Neural cell (in vitro differentiated cells): ENCODE measurements around the gene TGM1.

Experiments used
- EZH2 ChIP-seq: fragments of 200-600, 300-800 bp; shearing (Covaris generic), sonication (generic); IDR thresholded peaks from 2 replicates; pipeline ENCODE4 v1.6.1; 2014; ENCODE audit warnings: antibody characterized with exemption, low read length, borderline replicate concordance, mild to moderate bottlenecking; ENCODE audit not compliant: insufficient read depth, poor library complexity, severe bottlenecking
- TF ChIP-seq, protein P1 (sequence below): fragments of 450-650 bp; IDR thresholded peaks from 2 replicates; pipeline ENCODE4 v1.5.1; 2014; ENCODE audit warnings: antibody characterized with exemption, mild to moderate bottlenecking, moderate library complexity; ENCODE audit not compliant: poor library complexity, severe bottlenecking

DNA sequence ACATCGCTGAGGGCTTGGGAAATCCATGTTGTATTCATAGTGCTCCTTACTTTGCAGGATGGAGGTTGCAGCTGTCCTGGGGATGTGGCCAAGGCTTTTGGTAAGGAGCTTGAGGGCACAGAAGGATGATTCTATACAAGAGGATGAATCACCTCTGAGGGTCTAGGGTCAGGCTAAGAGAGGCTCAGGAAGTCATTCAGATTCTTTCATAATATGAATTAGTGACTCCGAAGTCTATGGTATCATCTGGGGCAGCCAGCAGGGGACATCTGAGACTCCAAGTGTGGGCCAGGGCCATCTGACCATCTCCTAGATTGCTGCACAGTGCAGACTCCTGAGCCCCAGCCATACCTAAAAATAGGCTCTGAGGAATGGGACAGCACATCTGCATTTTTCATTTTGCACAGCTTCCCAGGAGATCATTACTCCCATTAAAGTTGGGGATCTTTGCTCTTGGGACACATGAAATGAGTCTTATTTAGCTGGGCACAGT lies 25.5 kb downstream of the TGM1 start:
- TF ChIP-seq, protein P1, sequence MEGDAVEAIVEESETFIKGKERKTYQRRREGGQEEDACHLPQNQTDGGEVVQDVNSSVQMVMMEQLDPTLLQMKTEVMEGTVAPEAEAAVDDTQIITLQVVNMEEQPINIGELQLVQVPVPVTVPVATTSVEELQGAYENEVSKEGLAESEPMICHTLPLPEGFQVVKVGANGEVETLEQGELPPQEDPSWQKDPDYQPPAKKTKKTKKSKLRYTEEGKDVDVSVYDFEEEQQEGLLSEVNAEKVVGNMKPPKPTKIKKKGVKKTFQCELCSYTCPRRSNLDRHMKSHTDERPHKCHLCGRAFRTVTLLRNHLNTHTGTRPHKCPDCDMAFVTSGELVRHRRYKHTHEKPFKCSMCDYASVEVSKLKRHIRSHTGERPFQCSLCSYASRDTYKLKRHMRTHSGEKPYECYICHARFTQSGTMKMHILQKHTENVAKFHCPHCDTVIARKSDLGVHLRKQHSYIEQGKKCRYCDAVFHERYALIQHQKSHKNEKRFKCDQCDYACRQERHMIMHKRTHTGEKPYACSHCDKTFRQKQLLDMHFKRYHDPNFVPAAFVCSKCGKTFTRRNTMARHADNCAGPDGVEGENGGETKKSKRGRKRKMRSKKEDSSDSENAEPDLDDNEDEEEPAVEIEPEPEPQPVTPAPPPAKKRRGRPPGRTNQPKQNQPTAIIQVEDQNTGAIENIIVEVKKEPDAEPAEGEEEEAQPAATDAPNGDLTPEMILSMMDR, result no peak
- TF ChIP-seq EZH2, result no peak
